ENCODE data around the gene ACACA.

Gene ACACA

GRCh38 chr17:37220607-37220953 is 186.1 kb downstream of the ACACA start:
- no peak for DNase-seq

GRCh38 chr17:37219876-37220606 is 186.6 kb downstream of the ACACA start:
- no peak for DNase-seq

GRCh38 chr17:37218849-37219248 is 187.8 kb downstream of the ACACA start:
- DNase-seq, result no peak

GRCh38 chr17:37214416-37214815 is 192.2 kb downstream of the ACACA start:
- DNase-seq, result no peak

- no peak for DNase-seq
Measured at GRCh38 chr17:37213927-37214326, 192.7 kb downstream of the ACACA start.

- DNase-seq, result no peak
Measured at GRCh38 chr17:37212179-37212578, 194.5 kb downstream of the ACACA start.

- no peak for DNase-seq
Measured at GRCh38 chr17:37211136-37211535, 195.5 kb downstream of the ACACA start.

GRCh38 chr17:37207103-37207502 is 199.5 kb downstream of the ACACA start:
- DNase-seq, result no peak

GRCh38 chr17:37206299-37206698 is 200.3 kb downstream of the ACACA start:
- DNase-seq, result no peak

GRCh38 chr17:37200497-37200896 is 206.1 kb downstream of the ACACA start:
- no peak for DNase-seq

- no peak for DNase-seq
Measured at GRCh38 chr17:37197336-37197735, 209.3 kb downstream of the ACACA start.

- no peak for DNase-seq
Measured at GRCh38 chr17:37194208-37194607, 212.4 kb downstream of the ACACA start.

- no peak for DNase-seq
Measured at GRCh38 chr17:37191219-37191618, 215.4 kb downstream of the ACACA start.

GRCh38 chr17:37190493-37190892 is 216.1 kb downstream of the ACACA start:
- no peak for DNase-seq

- no peak for DNase-seq
Measured at GRCh38 chr17:37188157-37188556, 218.5 kb downstream of the ACACA start.

- no peak for DNase-seq
Measured at GRCh38 chr17:37187262-37187661, 219.4 kb downstream of the ACACA start.

GRCh38 chr17:37182786-37183465 is 223.7 kb downstream of the ACACA start:
- no peak for DNase-seq

GRCh38 chr17:37180376-37180775 is 226.3 kb downstream of the ACACA start:
- no peak for DNase-seq

GRCh38 chr17:37179893-37180292 is 226.7 kb downstream of the ACACA start:
- DNase-seq, result no peak

GRCh38 chr17:37177254-37177870 is 229.3 kb downstream of the ACACA start:
- no peak for DNase-seq

GRCh38 chr17:37176723-37177122 is 229.9 kb downstream of the ACACA start:
- DNase-seq, result no peak

- DNase-seq, result no peak
Measured at GRCh38 chr17:37174205-37174604, 232.4 kb downstream of the ACACA start.

GRCh38 chr17:37170881-37171425 is 235.7 kb downstream of the ACACA start:
- DNase-seq, result no peak

Measured in GOT3 (cell line).